ENCODE results near the gene PSTK.
A peak's percentile ranks its signal among the peaks of the same experiment; 100 is the strongest.

The PSTK gene, protein sequence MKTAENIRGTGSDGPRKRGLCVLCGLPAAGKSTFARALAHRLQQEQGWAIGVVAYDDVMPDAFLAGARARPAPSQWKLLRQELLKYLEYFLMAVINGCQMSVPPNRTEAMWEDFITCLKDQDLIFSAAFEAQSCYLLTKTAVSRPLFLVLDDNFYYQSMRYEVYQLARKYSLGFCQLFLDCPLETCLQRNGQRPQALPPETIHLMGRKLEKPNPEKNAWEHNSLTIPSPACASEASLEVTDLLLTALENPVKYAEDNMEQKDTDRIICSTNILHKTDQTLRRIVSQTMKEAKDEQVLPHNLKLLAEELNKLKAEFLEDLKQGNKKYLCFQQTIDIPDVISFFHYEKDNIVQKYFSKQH

DNA sequence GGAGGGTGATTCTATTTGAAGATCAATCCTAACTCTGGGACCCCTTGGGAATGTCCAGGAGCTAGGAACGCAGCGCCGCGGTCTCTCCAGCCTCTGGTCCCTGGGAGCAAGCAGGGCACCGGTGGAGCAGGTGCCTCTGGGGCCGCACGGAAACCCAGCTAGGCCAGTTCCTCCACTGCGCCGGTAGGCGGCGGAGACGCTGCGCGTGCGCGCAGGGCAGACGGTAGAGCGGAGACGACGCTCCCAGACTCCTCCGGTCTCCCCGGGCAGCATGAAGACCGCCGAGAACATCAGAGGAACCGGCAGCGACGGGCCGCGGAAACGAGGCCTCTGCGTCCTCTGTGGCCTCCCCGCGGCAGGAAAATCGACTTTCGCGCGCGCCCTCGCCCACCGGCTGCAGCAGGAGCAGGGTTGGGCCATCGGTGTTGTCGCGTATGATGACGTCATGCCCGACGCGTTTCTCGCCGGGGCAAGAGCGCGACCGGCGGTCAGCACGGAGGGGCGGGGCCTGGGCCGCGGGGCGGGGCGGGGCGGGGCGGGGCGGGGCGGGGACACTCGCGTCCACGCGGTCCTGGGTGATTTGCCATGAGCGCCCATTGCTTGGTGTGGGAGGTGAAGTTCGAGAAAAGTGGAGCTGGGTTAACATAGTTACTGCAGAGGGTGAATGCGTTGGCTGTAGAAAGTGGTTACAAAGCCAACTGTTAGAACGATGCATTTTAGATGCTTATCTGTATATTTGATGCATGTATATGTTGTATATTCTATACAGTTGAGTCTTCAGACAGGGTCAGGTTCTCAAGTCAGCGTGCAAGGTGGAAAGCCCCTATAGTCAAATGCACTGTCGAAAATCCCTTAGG is at the start of gene PSTK:
Gene PSTK, plus strand, starts transcription at position 193 of the 857 bp plus-strand sequence. Its CDS starts 79 bp downstream, at position 272.
- peak; percentile 72 for DNase-seq

DNA sequence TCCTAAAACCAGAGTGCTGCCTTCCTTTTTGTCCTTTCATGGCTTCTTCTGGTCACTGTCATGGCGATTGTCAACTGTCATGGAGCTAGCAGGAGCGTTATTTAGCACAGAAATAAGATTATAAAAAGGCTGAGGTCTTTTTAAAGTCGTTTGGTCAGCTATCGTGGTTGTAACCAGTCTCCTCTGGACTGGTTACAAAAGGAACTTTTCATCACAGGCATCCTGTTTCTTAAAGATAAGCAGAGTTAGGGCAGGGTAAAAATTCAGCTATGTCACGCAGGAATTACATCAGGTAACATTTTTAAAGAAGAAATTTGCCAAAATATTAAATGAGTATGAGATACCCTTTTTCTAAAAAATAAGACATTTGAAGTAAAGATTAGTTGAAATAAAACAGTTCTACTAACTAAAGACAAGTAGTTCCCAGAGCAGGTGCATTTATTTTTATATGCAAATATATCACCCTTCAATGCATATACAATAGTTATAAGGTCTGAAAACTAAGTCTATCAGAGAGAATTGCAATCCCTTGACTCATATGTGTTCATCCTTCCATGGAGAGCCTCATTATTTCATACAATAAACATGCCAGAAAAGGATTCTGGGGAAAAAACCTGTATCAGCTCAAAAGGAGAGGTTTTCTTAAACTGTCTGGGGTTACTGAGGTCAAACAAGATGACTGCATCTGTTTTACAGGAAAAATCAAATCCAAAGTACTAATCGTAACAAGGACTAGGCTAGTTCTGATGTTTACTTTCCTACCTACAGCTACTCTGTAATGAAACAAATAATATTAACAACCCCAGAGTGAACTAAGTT is 48.9 kb upstream of the PSTK start:
- DNase-seq, result peak; percentile 25

DNA sequence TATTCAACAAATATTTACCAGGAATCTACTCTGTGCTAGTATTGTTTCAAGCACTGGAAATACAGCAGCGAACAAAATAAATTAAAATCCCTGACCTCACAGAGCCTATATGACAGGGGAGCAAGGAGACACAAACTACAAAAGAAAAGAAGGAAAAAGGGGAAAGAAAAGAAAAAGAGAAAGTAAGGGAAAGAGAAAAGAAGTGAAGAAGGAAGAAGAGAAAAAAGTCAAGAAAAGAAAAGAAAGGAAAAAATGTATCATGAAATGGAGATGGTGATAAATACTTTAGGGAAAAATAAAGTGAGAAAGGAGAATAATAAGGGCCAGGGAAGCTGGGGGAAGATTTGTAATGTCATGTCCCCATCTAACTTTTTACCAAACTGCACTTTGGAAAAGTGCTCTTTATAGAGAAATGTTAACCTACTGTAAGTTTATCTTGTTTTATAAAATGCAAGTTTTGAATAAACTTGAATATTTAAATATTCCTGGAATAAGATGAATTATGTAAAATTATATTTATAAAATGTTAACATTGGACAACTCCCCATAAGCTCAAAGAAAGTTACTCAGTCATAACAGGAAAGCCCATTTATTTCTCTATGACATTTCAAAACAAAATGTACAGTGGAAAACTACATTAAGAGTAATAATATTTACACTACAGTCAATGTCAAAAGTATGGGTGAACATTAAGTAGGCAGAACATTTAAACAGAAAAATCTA is 40.9 kb upstream of the PSTK start:
- no peak for DNase-seq

DNA sequence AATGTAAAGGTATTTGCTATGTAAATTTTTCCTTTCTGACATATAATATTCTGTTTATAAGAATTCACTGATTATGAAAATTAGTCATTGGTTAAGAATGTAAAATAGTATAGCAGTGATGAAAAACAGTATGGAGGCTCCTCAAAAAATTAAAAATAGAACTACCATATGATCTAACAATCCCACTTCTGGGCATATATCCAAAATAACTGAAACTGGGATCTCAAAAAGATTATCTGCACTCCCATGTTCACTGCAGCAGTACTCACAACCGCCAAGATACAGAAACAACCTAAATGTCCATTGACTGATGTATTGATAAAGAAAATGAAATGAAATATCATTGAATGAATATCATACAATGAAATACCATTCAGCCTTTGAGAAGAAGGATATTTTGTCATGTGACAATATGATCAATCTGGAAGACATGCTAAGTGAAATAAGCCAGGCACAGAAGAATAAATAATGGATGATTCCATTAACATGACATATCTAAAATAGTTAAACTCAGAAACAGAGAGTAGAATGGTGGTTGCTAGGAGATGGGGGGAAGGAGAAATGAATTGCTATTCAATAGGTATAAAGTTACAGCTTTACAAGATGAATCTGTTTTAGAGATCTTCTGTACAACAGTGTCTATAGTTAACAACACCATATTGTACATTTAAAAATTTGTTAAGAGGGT is 40.2 kb upstream of the PSTK start:
- no peak for DNase-seq

DNA sequence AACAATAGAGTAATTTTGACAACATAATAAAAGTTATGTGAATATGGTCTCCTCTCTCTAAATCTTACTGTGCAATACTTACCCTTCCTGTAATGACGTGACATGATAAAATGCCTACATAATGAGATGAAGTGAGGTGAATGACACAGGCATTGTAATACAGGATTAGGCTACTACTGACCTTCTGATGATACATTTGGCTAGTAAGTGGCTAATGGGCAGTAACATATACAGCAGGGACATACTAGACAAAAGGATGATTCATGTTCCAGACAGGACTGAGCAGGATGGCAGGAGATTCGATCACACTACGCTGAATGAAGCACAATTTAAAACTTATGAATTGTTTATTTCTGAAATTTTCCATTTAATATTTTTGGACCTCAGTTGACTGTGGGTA is 30.9 kb upstream of the PSTK start:
- no peak for DNase-seq

DNA sequence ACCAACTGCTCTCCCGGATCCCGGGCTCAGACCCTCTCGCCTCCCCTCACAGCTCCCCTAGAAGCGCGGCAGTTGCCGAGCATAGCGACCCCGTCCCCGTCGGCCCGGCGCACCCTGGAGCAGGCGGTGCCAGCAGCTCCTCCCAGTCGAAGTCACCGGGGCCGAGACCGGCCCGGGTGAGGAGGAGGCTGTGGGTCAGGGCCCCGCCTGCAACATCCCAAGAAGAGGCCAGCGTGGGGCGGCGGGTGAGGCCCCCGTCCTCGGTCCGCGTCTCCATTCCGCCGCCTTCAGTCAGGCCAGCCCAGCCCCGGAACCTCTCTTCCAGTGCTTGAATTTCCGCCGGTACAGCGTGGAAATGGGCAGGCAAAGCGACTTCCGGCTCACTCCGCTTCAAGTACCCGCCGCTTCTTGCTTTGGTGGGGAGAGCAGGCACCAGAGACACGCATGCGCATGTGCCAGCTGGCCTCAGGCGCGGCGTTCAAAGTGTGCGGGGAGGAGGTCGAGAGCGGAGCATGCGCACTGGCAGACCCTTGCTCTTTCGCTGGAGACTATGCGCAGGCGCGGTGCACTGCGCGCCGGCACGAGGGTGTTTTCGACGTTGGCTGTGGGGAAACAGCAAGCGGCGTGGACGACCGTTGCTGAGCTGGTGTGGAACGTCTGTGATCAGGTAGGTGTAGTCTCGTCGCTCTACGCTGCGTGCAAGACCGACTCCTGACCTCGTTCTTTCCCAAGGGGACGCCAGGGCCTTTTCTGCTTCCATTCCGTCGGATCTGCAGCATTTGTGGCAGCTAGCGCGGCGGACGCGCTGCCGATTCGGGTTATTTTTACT is 26.1 kb upstream of the PSTK start, which contains the start of gene C10orf88:
Gene C10orf88, minus strand, starts transcription at position 326 of the 829 bp plus-strand sequence. Its CDS starts 49 bp downstream, at position 277.
- DNase-seq, result peak; percentile 98

DNA sequence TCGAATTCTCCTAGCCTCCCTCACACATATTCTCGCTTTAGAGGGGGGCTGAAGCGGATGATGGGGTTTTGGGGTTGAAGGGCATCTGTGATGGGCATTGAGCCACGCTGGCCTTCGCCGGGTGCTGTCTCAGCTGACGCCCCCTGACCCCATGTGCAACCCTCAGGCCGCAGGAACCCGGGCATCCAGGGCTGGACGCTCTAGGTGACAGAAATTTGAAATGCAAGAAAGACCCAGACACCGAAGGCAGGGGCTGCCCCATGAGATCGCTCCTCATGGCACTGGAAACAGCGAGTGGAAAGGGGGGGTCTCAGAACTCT is 25.5 kb upstream of the PSTK start:
- no peak for DNase-seq

DNA sequence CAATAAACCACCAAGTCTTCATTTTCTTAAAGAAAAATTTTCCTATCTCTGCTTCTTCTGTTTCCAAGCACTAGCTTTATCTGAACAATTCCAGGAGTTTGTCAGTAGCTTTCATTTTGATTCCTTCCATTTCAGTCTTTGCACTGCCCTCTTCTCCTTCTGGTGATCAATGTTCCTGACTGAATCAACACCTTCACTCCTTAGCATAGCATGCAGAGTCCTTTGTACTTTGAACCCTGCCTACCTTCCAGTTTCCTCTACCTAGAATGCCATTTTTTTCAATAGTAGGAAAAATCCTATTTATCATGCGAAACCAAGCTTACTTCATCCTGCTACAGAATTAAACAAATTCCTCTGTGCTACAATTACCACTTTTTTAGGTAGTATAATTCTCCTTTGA is 24.3 kb upstream of the PSTK start:
- no peak for DNase-seq

DNA sequence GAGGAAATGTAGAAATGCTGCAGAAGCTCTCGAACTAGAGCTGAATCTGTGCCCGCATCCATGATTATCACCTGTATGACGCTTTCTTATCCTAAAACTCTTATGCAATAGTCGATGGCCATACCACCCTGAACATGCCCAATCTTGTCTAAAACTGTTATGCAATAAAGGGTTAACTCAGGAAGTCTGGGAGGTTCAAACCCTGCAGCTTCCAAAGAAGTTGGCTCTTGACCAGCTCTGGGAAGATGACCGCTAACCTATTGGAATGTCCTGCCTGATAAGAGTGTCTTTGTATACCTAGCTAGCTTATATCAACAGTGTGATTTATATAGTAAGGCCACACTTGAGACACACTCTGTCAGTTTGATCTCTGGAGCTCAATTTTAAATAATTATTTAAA is 22.7 kb upstream of the PSTK start:
- DNase-seq, result no peak

DNA sequence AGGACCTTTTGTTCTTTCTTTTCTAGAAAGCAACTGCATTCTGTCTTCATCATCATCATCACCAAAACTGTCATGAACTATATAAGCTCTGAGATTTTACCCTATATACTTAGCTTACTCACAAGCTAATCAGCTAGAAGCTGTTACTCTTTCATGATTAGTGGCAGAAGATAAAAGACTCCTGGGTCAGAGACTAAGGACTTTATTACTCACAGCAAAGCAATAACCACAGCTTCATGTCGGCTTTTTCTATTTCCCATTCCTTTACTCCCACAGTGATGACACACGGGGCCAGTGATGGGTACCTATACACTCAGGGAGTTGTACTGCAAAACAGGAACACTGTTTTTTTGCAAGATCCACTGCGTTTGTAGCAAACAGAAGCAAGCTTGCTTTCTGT is 17.8 kb upstream of the PSTK start:
- no peak for DNase-seq

DNA sequence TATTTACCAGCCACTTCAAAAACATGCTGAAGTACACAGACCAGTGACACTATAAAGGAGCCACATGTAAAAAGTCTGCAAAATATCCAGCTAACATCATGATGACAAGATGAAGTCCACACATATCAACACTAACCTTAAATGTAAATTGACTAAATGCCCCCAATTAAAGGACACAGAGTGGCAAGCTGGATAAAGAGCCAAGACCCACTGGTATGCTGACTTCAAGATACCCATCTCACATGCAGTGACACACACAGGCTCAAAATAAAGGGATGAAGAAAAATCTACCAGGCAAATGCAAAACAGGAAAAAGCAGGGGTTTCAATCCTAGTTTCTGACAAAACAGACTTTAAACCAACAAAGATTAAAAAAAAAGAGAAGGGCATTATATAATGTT is 13.3 kb upstream of the PSTK start:
- DNase-seq, result no peak

DNA sequence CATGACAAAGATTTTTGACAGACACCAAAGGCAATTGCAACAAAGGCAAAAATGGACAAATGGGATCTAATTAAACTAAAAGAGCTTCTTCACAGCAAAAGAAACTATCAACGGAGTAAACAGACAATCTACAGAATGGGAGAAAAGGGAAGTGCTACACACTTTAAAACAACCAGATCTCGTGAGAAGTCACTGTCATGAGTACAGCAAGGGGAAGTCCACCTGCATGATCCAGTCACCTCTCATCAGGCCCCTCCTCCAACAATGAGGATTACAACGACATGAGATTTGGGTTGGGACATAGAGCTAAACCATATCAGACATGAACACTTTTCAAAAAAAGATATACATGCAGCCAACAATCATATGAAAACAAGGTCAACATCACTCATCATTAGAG is 11.5 kb upstream of the PSTK start:
- DNase-seq, result no peak

DNA sequence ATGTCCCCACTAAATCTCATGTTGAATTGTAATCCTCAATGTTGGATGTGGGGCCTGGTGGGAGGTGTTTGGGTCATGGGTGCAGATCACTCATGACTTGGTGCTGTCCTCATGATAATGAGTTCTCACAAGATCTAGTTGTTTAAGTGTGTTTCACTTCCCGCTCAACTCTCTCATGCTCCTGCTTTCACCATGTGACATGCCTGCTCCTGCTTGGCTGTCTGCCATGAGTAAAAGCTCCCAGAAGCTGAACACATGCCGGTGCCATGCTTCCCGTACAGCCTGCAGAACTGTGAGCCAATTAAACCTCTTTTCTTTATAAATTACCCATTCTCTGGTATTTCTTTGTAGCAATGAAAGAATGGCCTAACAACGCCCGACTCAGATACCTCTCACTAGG is 6.2 kb upstream of the PSTK start:
- DNase-seq, result no peak

DNA sequence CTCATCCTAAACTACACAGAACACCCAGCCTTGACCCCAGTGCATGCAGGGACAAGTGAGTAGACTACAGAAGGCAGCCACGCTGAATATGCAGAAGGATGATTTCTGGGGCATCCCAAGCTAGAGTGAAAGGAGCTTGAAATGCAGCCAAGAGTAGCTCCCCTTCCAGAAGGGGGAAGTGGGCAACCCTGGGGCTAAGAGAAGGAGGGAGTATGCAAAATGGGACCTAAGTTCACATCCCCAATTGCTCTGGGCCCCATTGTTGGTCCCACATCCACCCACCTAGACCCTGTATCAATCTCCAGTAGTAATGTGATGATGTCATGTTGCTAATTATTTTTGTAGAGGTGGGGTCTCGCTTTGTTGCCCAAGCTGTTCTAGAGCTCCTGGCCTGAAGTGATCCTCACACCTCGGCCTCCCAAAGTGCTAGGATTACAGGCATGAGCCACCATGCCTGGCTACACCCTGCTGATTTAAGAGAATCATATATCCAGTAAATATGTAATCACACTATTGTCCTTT is 5.6 kb upstream of the PSTK start:
- no peak for DNase-seq

DNA sequence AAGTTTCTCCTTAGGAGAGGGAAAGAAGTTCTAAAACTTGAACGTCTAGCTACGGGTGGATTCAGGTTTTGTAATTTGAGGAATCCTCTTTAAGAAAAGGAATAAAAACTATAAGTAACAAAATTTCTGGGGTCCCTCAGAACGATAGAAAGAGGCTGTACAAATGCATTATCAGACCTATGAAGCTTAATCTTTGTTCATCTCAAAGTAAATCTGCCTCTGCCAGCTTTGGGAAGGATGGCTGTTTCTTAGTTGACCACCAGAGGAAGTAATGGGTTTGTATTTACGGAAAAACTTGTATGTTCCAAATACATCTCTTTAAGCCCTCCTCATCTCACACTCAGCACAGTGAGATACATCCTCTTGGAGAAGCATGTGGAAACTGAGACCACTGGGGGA is 864 bp downstream of the PSTK start:
- peak; percentile 39 for DNase-seq

DNA sequence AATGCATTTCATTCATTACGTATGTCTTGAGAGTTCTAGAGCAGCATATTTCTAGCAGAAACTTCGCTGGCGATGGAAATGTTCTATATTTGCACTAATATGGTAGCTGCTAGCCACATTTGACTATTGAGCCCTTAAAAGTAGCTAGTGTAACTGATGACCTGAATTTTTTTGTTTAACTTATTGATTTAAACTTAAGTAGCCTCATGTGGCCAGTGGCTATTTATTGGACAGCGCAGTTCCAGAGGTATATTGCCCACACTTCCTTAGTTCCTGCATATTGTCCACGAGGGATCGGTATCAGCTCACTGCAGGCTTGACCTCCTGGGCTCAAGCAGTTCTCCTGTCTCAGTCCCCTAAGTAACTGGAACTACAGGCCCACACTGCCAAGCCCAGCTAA is 3.7 kb downstream of the PSTK start:
- DNase-seq, result no peak

DNA sequence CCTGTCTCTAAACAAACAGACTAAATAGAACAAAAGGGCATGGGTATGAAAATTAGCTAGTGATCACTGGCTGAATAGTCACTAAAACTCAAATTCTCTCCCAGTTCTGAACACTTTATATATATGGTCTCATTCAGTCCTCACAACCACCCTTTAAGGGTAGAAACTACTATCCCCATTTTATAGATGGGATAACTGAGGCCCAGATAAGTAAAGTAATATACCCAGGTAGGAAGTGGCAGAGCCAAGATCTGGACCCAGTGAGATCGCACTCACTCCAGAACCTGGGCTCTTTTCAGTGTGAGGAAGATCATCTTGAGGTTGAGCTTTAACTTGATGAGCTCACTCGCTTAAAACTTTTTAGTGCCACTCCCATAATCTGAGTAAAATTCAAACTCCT is 4.5 kb downstream of the PSTK start:
- no peak for DNase-seq

DNA sequence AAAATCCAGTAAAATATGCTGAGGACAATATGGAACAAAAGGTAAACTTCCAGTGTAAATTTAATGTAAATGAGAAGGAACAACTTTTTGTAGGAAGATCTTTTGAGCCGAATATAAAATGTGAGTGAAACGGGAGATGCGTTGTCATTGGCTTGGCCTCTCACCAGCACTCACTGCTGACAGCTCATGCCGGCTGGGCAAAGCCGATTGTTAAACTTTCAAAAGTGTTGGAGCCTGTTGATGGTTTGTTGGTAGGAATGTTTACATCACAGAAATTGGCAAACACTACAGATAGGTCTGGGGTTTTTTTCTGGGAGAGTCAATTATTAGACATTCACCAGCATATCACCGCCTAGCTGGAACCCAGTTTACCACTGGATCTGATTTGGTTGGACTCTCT is 6.1 kb downstream of the PSTK start:
- DNase-seq, result no peak

DNA sequence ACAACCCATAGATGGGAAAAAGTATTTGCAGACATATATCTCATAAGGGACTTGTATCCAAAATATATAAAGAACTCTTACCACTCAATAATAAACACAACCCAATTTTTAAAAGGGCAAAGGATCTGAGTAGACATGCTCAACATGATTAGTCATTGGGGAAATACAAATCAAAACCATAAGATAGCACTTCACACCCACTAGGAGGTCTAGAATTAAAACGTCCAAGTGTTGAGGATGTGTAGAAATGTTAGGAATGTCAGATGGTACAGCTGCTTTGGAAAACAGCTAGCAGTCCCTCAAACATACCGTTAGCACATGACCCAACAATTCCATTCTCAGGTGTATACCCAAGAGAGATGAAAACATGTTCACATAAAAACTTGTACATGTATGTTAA is 8.3 kb downstream of the PSTK start:
- DNase-seq, result no peak

DNA sequence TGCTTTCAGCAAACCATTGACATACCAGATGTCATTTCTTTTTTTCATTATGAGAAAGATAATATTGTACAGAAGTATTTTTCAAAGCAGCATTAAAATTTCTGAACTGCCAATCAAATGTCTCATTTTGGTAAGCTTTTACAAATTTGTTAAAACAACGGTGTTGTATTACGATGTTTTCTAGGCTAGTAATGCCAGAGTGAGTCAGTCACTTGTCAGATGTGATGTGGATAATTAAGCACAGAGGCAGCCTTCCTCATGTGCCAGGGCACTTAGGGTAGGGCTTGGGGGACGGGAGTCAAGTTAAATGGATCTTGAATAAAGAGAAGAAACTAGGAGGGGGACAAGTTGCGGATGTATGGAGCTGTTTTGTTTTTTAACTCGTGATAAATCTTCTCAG is 10.1 kb downstream of the PSTK start:
- DNase-seq, result no peak

DNA sequence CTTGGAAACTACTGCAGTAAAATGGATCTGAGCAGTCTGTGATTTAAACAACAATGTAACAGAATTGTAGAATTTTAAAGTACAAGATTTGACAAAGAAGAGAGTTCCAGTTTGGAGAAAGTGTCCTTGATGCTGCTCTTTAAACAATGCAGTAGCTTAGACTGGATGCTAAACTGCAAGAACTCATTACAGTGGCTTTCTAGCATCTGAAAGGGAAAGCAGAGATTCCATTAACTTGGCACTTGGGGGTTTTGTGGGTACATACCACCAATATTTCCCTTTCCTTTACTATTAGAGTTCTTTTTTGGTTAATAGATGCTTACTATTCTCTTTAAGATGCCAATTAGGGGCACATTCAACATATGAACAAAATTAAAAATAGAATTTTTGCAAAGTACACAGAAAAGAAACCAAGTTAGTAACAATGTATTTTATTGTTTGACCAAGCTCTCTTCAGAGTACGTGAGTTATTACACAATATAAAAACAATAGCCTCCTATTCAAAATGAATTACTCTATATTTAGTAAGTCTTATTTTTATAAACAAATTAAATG is 11.9 kb downstream of the PSTK start:
- DNase-seq, result no peak
